H1 (cell line): ENCODE data around the gene CCBE1. TPM values are rescaled to one million over a fixed set of nuclear protein-coding genes. Genes with fewer than 3 reads are reported as not detected.

Experiments
- JUN ChIP-seq: IDR thresholded peaks from 2 replicates; pipeline ENCODE4 v1.6.1; 2011; ENCODE audit warnings: low read depth, mild to moderate bottlenecking, improper control_type of control experiment, low read length
- JUND ChIP-seq: IDR thresholded peaks from 2 replicates; pipeline ENCODE4 v1.6.1; 2011; ENCODE audit warnings: mild to moderate bottlenecking, improper control_type of control experiment, low read length
- NANOG ChIP-seq: IDR thresholded peaks from 2 replicates; pipeline ENCODE4 v1.6.1; 2011; ENCODE audit warnings: low read length, low read depth, mild to moderate bottlenecking, inconsistent platforms; ENCODE audit not compliant: insufficient read depth, poor library complexity, severe bottlenecking
- polyA plus RNA-seq, 7 experiments: library from polyadenylated mRNA; depleted of rRNA in 3 of 7; stranded (reverse) in 5 of 7; unstranded in 2 of 7; fragments of >200 nt in 5 of 7; fragments of 200-250 nt in 2 of 7; gene quantifications; 1 replicate in 5 of 7; 2 replicates in 1 of 7; 4 replicates in 1 of 7; pipeline versions ENCODE4 v1.2.1 to v1.2.3, GENCODE V29; 2011 to 2013; ENCODE audit warnings: missing spikeins in 2 of 7, mixed read lengths in 2 of 7
- total RNA-seq: library from RNA; stranded (reverse); fragmentation: NEBNext Ultra II Directional; extraction: Animal tissue kit (Norgen Biotek cat#: 25700); gene quantifications from 2 replicates; pipeline ENCODE4 v1.2.1, GENCODE V29; 2021
- TF ChIP-seq, protein P1 (sequence below): IDR thresholded peaks from 2 replicates; pipeline ENCODE4 v1.6.1; 2012; ENCODE audit warnings: inconsistent platforms

CCBE1 gene
- total and polyA plus RNA-seq, 2 of the 8 experiments (the other 6 are each of a cell fraction or from before 2014, with no cell fraction given) = 2.1 to 2.6 TPM

- TF ChIP-seq, protein P1, sequence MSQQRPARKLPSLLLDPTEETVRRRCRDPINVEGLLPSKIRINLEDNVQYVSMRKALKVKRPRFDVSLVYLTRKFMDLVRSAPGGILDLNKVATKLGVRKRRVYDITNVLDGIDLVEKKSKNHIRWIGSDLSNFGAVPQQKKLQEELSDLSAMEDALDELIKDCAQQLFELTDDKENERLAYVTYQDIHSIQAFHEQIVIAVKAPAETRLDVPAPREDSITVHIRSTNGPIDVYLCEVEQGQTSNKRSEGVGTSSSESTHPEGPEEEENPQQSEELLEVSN = no peak
- TF ChIP-seq JUND (no peak), NANOG (no peak), JUN (no peak)
Measured at GRCh38 chr18:59414111-59414653, 283.0 kb downstream of the CCBE1 start (continued).
